ENCODE results near the gene TRPV4. TPM values are rescaled to one million over a fixed set of nuclear protein-coding genes. Genes with fewer than 3 reads are reported as not detected.

Gene TRPV4
- total and polyA plus RNA-seq, 9 of the 15 experiments (the other 6 are each of a cell fraction or from before 2014, with no cell fraction given): 0.13 TPM; not detected in 8

GRCh38 chr12:109877504-109878246, 44.5 kb upstream of the TRPV4 start:
- Histone ChIP-seq H2AFZ (ENCODE audit: low read depth, low read length) (no peak overlapping the region), H3K4me3 (no peak overlapping the region), H3K79me2 (ENCODE audit: control insufficient read depth, insufficient read depth, low read length) (no peaks in the 10 kb centered on the region), H3K9ac (ENCODE audit: insufficient read depth in 1 of 2, low read depth in 2 of 2, low read length in 2 of 2) (no peak overlapping the region), H3K4me1 (replicated peaks in 1 of 2; ENCODE audit: control insufficient read depth in 2 of 2, insufficient read depth in 2 of 2, low read length in 2 of 2) (peaks cover 5 to 18% of the 10 kb centered on the region in 2 experiments; a peak in 4 of 5 replicates), H3K9me1 (ENCODE audit: control insufficient read depth, insufficient read depth, low read length) (no peaks in the 10 kb centered on the region), H3K27me3 (ENCODE audit: control insufficient read depth in 2 of 2, insufficient read depth in 2 of 2, low read length in 2 of 2) (peaks cover 27 to 41% of the 10 kb centered on the region in 2 experiments), H4K20me1 (replicated peaks; ENCODE audit: control insufficient read depth, insufficient read depth, low read length) (no peaks in the 10 kb centered on the region; the same call in 1 of the 2 replicates), H3K4me2 (ENCODE audit: insufficient read depth, low read length) (no peak overlapping the region), H3K36me3 (ENCODE audit: control insufficient read depth, insufficient read depth, low read length) (no peaks in the 10 kb centered on the region), H3K27ac (ENCODE audit: extremely low read depth, low read depth, low read length) (no peak overlapping the region), H3K9me3 (replicated peaks; ENCODE audit: control insufficient read depth, insufficient read depth, low read depth, low read length) (no peaks in the 10 kb centered on the region)
- ATAC-seq (no peak), DNase-seq (ENCODE audit: extremely low read depth in 1 of 4, low spot score in 3 of 4) (no peak), FAIRE-seq (no peak)
- BruUV-seq (replicated peaks): no TSS peak
- 13% methylated on average over 10 of the region's 10 CpGs for WGBS (ENCODE audit: insufficient coverage, low coverage, missing lambda C conversion rate)
- CTCF ChIA-PET (ENCODE audit: low intra/inter-chr PET ratio): no interaction called here
- POLR2A ChIA-PET: interaction anchor here (1.0 to 1.4 kb wide), 4 partner anchors 12 to 591 kb away, joined by 3 to 4 read pairs (median 4); partner anchors contain the start of genes FAM216A and GPN3
- TF ChIP-seq FOXP1 (CRISPR knock-in tag; IDR thresholded peaks at IDR 0.05): no peak
- TF ChIP-seq DIDO1 (tag; IDR thresholded peaks at IDR 0.05; ENCODE audit: low read depth): no peak
- no peak for TF ChIP-seq NBN (IDR thresholded peaks at IDR 0.05; ENCODE audit: low read depth)
- no peak for TF ChIP-seq ZBTB2 (IDR thresholded peaks at IDR 0.05)
- no peak for TF ChIP-seq ARID3A (IDR thresholded peaks at IDR 0.05; ENCODE audit: borderline replicate concordance, low read depth, low read length)
- TF ChIP-seq RAD51 (IDR thresholded peaks at IDR 0.05; ENCODE audit: borderline replicate concordance, low read depth): no peak
- TF ChIP-seq SMARCA5 (IDR thresholded peaks at IDR 0.05): no peak
- no peak for TF ChIP-seq ZBTB17 (CRISPR knock-in tag; IDR thresholded peaks at IDR 0.05)
- TF ChIP-seq CHCHD3 (CRISPR knock-in tag; IDR thresholded peaks at IDR 0.05): no peak
- TF ChIP-seq SIX5 (IDR thresholded peaks at IDR 0.05; ENCODE audit: borderline replicate concordance in 1 of 2, insufficient read depth in 1 of 2, low read depth in 1 of 2, low read length in 2 of 2): no peak
- no peak for TF ChIP-seq CHAMP1 (IDR thresholded peaks at IDR 0.05)
- no peak for TF ChIP-seq GATAD2A (IDR thresholded peaks at IDR 0.05)
- TF ChIP-seq COPS2 (conservative IDR thresholded peaks at IDR 0.05): no peak
- no peak for TF ChIP-seq SMAD1 (IDR thresholded peaks at IDR 0.05; ENCODE audit: low read depth, low read length, partially characterized antibody)
- intact Hi-C loops (cut with micrococcal nuclease): loop anchor here (5.0 kb wide), 1 partner anchor 70 kb away; no protein-coding TSS in a partner anchor
- in situ Hi-C loops (cut with MboI): no loop called here
